ENCODE data around the gene ALKAL2. TPM values are rescaled to one million over a fixed set of nuclear protein-coding genes. Genes with fewer than 3 reads are reported as not detected.

ALKAL2 gene
- total RNA-seq, 1 experiment from 2014 or later = 3.5 TPM

- ChIA-PET POLR2A (interaction anchor here (0.8 kb wide), 1 partner anchor 16 kb away, joined by 3 read pairs; no protein-coding TSS in a partner anchor), CTCF (no interaction called here)
- H3K4me1 Mint-ChIP-seq = peaks cover 28% of the 10 kb centered on the region
- peaks cover 43% of the 10 kb centered on the region for H3K36me3 Mint-ChIP-seq
- DNase-seq (ENCODE audit: low spot score) (no peak), ATAC-seq (no peak)
- peaks cover 22% of the 10 kb centered on the region for H3K27me3 Mint-ChIP-seq (ENCODE audit: low read depth)
- H3K27ac Mint-ChIP-seq = no peak overlapping the region
- peaks cover 25% of the 10 kb centered on the region for H3K9me3 Mint-ChIP-seq
- peak overlapping the region; percentile 77; the same call in 1 of the 2 replicates for H3K4me3 Mint-ChIP-seq
- TF ChIP-seq STAT6 (CRISPR knock-in tag; conservative IDR thresholded peaks at IDR 0.05; ENCODE audit: low read depth) (no peak), GABPB1 (CRISPR knock-in tag; IDR thresholded peaks at IDR 0.05) (0 out of 2 replicates have a peak, but pooled peaks have one; percentile 16), TEAD1 (CRISPR knock-in tag; IDR thresholded peaks at IDR 0.05) (no peak), RORB (CRISPR knock-in tag; IDR thresholded peaks at IDR 0.05) (no peak), ZMAT4 (CRISPR knock-in tag; IDR thresholded peaks at IDR 0.05) (no peak), NFE2L1 (CRISPR knock-in tag; IDR thresholded peaks at IDR 0.05) (no peak)
These were observed 25.8 kb downstream of the ALKAL2 start for GRCh38 chr2:262117-262516.

- H3K9me3 Mint-ChIP-seq = peaks cover 30% of the 10 kb centered on the region
- H3K27me3 Mint-ChIP-seq (ENCODE audit: low read depth) = peaks cover 22% of the 10 kb centered on the region
- ATAC-seq (no peak), DNase-seq (ENCODE audit: low spot score) (no peak)
- peak; percentile 89 for TF ChIP-seq GABPB1 (CRISPR knock-in tag; IDR thresholded peaks at IDR 0.05)
- no peak for TF ChIP-seq MLX (CRISPR knock-in tag; IDR thresholded peaks at IDR 0.05)
- no peak overlapping the region for H3K27ac Mint-ChIP-seq
- H3K36me3 Mint-ChIP-seq = peaks cover 50% of the 10 kb centered on the region
- ChIA-PET POLR2A (no interaction called here), CTCF (interaction anchor here (0.8 kb wide), 1 partner anchor 14 kb away, joined by 3 read pairs; no protein-coding TSS in a partner anchor)
- H3K4me3 Mint-ChIP-seq = no peak overlapping the region
- H3K4me1 Mint-ChIP-seq = peaks cover 14% of the 10 kb centered on the region
These were observed 27.3 kb downstream of the ALKAL2 start for GRCh38 chr2:260507-261161.

- Mint-ChIP-seq H3K4me1 (peaks cover 12% of the 10 kb centered on the region), H3K4me3 (no peak overlapping the region), H3K9me3 (peaks cover 31% of the 10 kb centered on the region), H3K27ac (no peak overlapping the region), H3K36me3 (peaks cover 50% of the 10 kb centered on the region), H3K27me3 (ENCODE audit: low read depth) (peaks cover 22% of the 10 kb centered on the region)
- CTCF ChIA-PET = no interaction called here
- ATAC-seq (no peak), DNase-seq (ENCODE audit: low spot score) (no peak)
- POLR2A ChIA-PET = no interaction called here
- TF ChIP-seq IRF1 (CRISPR knock-in tag; IDR thresholded peaks at IDR 0.05) (no peak), HMGA2 (CRISPR knock-in tag; IDR thresholded peaks at IDR 0.05) (no peak), SMAD4 (CRISPR knock-in tag; IDR thresholded peaks at IDR 0.05) (no peak), MLX (CRISPR knock-in tag; IDR thresholded peaks at IDR 0.05) (no peak), ZNF425 (CRISPR knock-in tag; conservative IDR thresholded peaks at IDR 0.05) (no peak), ZNF423 (CRISPR knock-in tag; IDR thresholded peaks at IDR 0.05) (no peak), ARID4B (CRISPR knock-in tag; IDR thresholded peaks at IDR 0.05; ENCODE audit: borderline replicate concordance) (no peak), E2F4 (CRISPR knock-in tag; IDR thresholded peaks at IDR 0.05; ENCODE audit: borderline replicate concordance, low read depth) (no peak), JAZF1 (CRISPR knock-in tag; IDR thresholded peaks at IDR 0.05) (no peak), ZNF232 (CRISPR knock-in tag; IDR thresholded peaks at IDR 0.05) (no peak)
These were observed 28.0 kb downstream of the ALKAL2 start for GRCh38 chr2:259789-260331.
